IMR-90 (cell line): Measurements from ENCODE around the gene ISG20. TPM values are rescaled to one million over a fixed set of nuclear protein-coding genes. Genes with fewer than 3 reads are reported as not detected.

Experiments used
- ATAC-seq: fragments of 200-7000 bp; cut with Tn5 transposase; 2 replicates; pipeline ENCODE4 v1.9.1; 2020; ENCODE audit warnings: low read depth, mild to moderate bottlenecking, moderate library complexity
- BruUV-seq: library from RNA; stranded (reverse); fragments of 400-500 nt; replicated peaks from 2 replicates; lab custom pipeline; 2021; lab: Mats Ljungman, UMichigan
- CTCF ChIA-PET: fragments of 300-600 bp; formaldehyde crosslinking; extraction: SDS; loops from one replicate; lab custom pipeline; 2021; ENCODE audit warnings: antibody characterized with exemption; lab: Yijun Ruan, JAX
- POLR2A ChIA-PET: fragments of 300-600 bp; sonication (Branson Sonifier 250); formaldehyde crosslinking; loops from one replicate; lab custom pipeline; 2022; ENCODE audit warnings: antibody characterized with exemption; ENCODE audit not compliant: unreplicated experiment; lab: Charles Lee
- DNase-seq: peaks from one replicate; pipeline ENCODE4 v3.0.0; 2013
- H2AFZ ChIP-seq: replicated peaks from 2 replicates; pipeline ENCODE3; 2013; ENCODE audit warnings: low read length, mild to moderate bottlenecking; ENCODE audit not compliant: poor library complexity
- H2AK5ac ChIP-seq: 2 replicates; pipeline ENCODE4 v1.6.1; 2013; ENCODE audit warnings: low read depth, low read length, inconsistent platforms
- H2AK9ac ChIP-seq: replicated peaks from 2 replicates; pipeline ENCODE3; 2013; ENCODE audit warnings: mild to moderate bottlenecking, low read depth, low read length, moderate library complexity; ENCODE audit not compliant: poor library complexity
- H2BK120ac ChIP-seq: 2 replicates; pipeline ENCODE4 v1.6.1; 2013; ENCODE audit warnings: low read depth, low read length, inconsistent platforms
- H2BK15ac ChIP-seq: 3 replicates; pipeline ENCODE4 v1.6.1; 2013; ENCODE audit warnings: low read depth, low read length, inconsistent platforms
- H2BK20ac ChIP-seq: 2 replicates; pipeline ENCODE4 v1.6.1; 2013; ENCODE audit warnings: low read depth, mild to moderate bottlenecking, inconsistent platforms, low read length, moderate library complexity
- H2BK5ac ChIP-seq: 2 replicates; pipeline ENCODE4 v1.6.1; 2013; ENCODE audit warnings: mild to moderate bottlenecking, low read depth, low read length, inconsistent platforms; ENCODE audit not compliant: poor library complexity, severe bottlenecking
- H3K14ac ChIP-seq: replicated peaks from 2 replicates; pipeline ENCODE4 v1.6.1; 2013; ENCODE audit warnings: low read depth, low read length, inconsistent platforms
- H3K18ac ChIP-seq: 2 replicates; pipeline ENCODE4 v1.6.1; 2013; ENCODE audit warnings: low read depth, low read length, control low read depth
- H3K23ac ChIP-seq: 2 replicates; pipeline ENCODE4 v1.6.1; 2013; ENCODE audit warnings: low read depth, low read length, inconsistent platforms
- H3K27ac ChIP-seq: 2 replicates; pipeline ENCODE4 v1.5.1; 2013; ENCODE audit warnings: mild to moderate bottlenecking, control low read depth, low read length; ENCODE audit not compliant: insufficient read depth
- H3K27me3 ChIP-seq: 2 replicates; pipeline ENCODE4 v1.6.1; 2013; ENCODE audit warnings: low read length; ENCODE audit not compliant: control insufficient read depth, insufficient read depth
- H3K36me3 ChIP-seq: 2 replicates; pipeline ENCODE4 v1.6.1; 2013; ENCODE audit warnings: low read length, mixed read lengths; ENCODE audit not compliant: control insufficient read depth, insufficient read depth
- H3K4ac ChIP-seq: 2 replicates; pipeline ENCODE4 v1.6.1; 2013; ENCODE audit warnings: low read depth, low read length, inconsistent platforms
- H3K4me1 ChIP-seq: 2 replicates; pipeline ENCODE4 v1.6.1; 2013; ENCODE audit warnings: low read length, mixed read lengths; ENCODE audit not compliant: control insufficient read depth, insufficient read depth
- H3K4me2 ChIP-seq: 2 replicates; pipeline ENCODE4 v1.6.1; 2013; ENCODE audit warnings: low read depth, mild to moderate bottlenecking, control low read depth, low read length, moderate library complexity
- H3K4me3 ChIP-seq: 2 replicates; pipeline ENCODE4 v1.5.1; 2013; ENCODE audit warnings: low read depth, mild to moderate bottlenecking, control low read depth, low read length, moderate library complexity; ENCODE audit not compliant: insufficient read depth
- H3K56ac ChIP-seq: 2 replicates; pipeline ENCODE4 v1.6.1; 2013; ENCODE audit warnings: low read length, inconsistent platforms; ENCODE audit not compliant: insufficient read depth; ENCODE audit errors: extremely low read depth
- H3K79me1 ChIP-seq, 2 experiments: 2 replicates each; pipeline ENCODE4 v1.6.1; 2013; ENCODE audit warnings: low read length in 2 of 2, inconsistent platforms in 1 of 2, low read depth in 1 of 2
- H3K9ac ChIP-seq: 2 replicates; pipeline ENCODE4 v1.6.1; 2013; ENCODE audit warnings: low read depth, low read length, control low read depth
- H3K9me1 ChIP-seq: 2 replicates; pipeline ENCODE4 v1.6.1; 2013; ENCODE audit warnings: low read length, inconsistent platforms; ENCODE audit not compliant: insufficient read depth
- H3K9me3 ChIP-seq: 2 replicates; pipeline ENCODE4 v1.6.1; 2013; ENCODE audit warnings: low read length; ENCODE audit not compliant: control insufficient read depth, insufficient read depth
- H4K20me1 ChIP-seq: 2 replicates; pipeline ENCODE4 v1.6.1; 2013; ENCODE audit warnings: low read length, inconsistent platforms; ENCODE audit not compliant: insufficient read depth
- H4K5ac ChIP-seq: 2 replicates; pipeline ENCODE4 v1.6.1; 2013; ENCODE audit warnings: mild to moderate bottlenecking, low read depth, low read length, control low read depth
- H4K8ac ChIP-seq, 2 experiments: 2 replicates each; pipeline ENCODE4 v1.6.1; 2013; ENCODE audit warnings: low read depth in 2 of 2, low read length in 2 of 2, control low read depth in 1 of 2, inconsistent platforms in 1 of 2
- H4K91ac ChIP-seq: 2 replicates; pipeline ENCODE4 v1.6.1; 2013; ENCODE audit warnings: low read depth, low read length, inconsistent platforms; ENCODE audit not compliant: insufficient read depth
- CEBPB ChIP-seq: IDR thresholded peaks from 2 replicates; pipeline ENCODE4 v1.6.1; 2012; ENCODE audit warnings: low read depth, low read length, improper control_type of control experiment
- MAZ ChIP-seq: IDR thresholded peaks from 2 replicates; pipeline ENCODE4 v1.6.1; 2012; ENCODE audit warnings: low read depth, mild to moderate bottlenecking, low read length, improper control_type of control experiment, moderate library complexity, borderline replicate concordance
- RCOR1 ChIP-seq: IDR thresholded peaks from 2 replicates; pipeline ENCODE4 v1.6.1; 2012; ENCODE audit warnings: mild to moderate bottlenecking, low read length, improper control_type of control experiment; ENCODE audit not compliant: insufficient replicate concordance
- WGBS, 2 experiments: methylation state at CpG; one replicate each; pipeline versions ENCODE4 v1.1.5 to v1.1.7; 2013; ENCODE audit warnings: missing lambda C conversion rate in 2 of 2; ENCODE audit not compliant: insufficient read length in 1 of 2; ENCODE audit errors: extremely low coverage in 2 of 2; 5-methylcytosine and 5-hydroxymethylcytosine counted together
- dilution Hi-C: fragments of 300-500 bp; cut with HindIII; formaldehyde crosslinking; loops from one replicate; pipeline ENCODE4 v1.14.3; 2018; ENCODE audit warnings: low sequenced_read_pairs; ENCODE audit not compliant: unreplicated experiment
- in situ Hi-C: fragments of 300-500 bp; cut with MboI; formaldehyde crosslinking; loops from 3 replicates; pipeline ENCODE4 v1.14.3; 2019; ENCODE audit warnings: low sequenced_read_pairs, inconsistent platforms, mixed read lengths
- intact Hi-C: fragments of 100-400 bp; cut with micrococcal nuclease; formaldehyde crosslinking; loops from 2 replicates; pipeline ENCODE4 v1.10.0; 2022
- polyA plus RNA-seq, 3 experiments: library from polyadenylated mRNA; depleted of rRNA; stranded (reverse); fragments of >200 nt; gene quantifications; 2 replicates each; pipeline ENCODE4 v1.2.3, GENCODE V29; 2012; ENCODE audit warnings: low replicate concordance in 1 of 3
- total RNA-seq: library from RNA; depleted of rRNA; stranded (reverse); fragments of >200 nt; gene quantifications from 2 replicates; pipeline ENCODE4 v1.2.3, GENCODE V29; 2012

Gene ISG20
- total and polyA plus RNA-seq, 2 of the 4 experiments (the other 2 are of a cell fraction) = 0.72 to 1.2 TPM

DNA sequence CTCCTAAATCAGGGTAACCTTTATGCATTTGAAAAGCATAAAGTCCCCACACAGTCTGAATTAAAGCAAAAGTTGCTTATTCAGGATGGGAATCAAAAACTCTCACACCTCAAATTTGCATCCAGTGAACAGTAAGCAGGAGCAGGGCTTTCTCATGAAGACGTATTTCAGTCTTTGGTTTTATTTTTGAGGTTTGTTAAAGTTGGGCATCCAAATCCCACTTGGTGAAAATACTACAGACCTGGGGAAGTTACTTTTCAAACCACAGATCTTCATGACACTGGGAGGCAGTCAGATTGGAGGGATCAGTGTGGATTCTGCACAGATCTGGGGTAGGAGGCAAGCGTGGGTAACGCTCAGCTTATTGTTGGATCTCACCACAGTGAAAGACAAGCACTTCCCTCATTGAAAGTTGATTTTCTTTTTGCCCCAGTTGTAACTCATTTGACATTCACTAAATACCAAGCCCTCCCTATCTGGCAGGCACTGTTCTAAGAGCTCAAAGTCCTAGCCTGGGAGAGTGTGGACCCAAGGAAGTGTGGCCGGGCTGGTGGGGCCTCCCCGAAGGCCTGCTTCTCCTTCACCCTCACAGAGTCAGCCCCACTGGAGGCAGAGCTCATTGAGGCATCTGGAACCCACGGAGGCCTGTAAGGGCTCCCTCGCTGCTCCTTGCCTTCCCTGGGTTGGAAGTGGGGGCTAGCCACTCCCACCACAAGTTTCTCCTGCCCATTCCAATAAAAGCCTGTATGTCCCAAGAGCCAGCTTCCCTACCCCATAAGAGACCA is 783 bp upstream of the ISG20 start:
- H2AFZ ChIP-seq = peak overlapping the region; percentile 90
- H3K4me2 ChIP-seq = peak overlapping the region; percentile 45
- H3K27ac ChIP-seq = peak overlapping the region; percentile 87
- ChIA-PET POLR2A (interaction anchor here (0.6 to 1.1 kb wide), 3 partner anchors 9 to 16 kb away, joined by 3 to 4 read pairs (median 4); no protein-coding TSS in a partner anchor), CTCF (interaction anchor here (0.7 to 1.4 kb wide), 2 partner anchors 12 to 171 kb away, joined by 3 to 4 read pairs; partner anchors contain the start of genes MRPL46 and MRPS11)
- peak overlapping the region; percentile 87 for H2AK5ac ChIP-seq
- peak overlapping the region; percentile 41 for H3K9ac ChIP-seq
- peak overlapping the region; percentile 46; the same call in 2 of the 3 replicates for H2BK15ac ChIP-seq
- peak overlapping the region; percentile 45; the same call in 1 of the 2 replicates for H2BK120ac ChIP-seq
- H4K8ac ChIP-seq = peak overlapping the region in 1 of 2 experiments; percentile 55; a peak in 2 of 4 replicates
- H3K27me3 ChIP-seq = no peaks in the 10 kb centered on the region
- H4K5ac ChIP-seq = peak overlapping the region; percentile 23
- H4K20me1 ChIP-seq = peaks cover 21% of the 10 kb centered on the region
- intact Hi-C loops = no loop called here
- H2BK20ac ChIP-seq = peak overlapping the region; percentile 65; the same call in 1 of the 2 replicates
- peak overlapping the region; percentile 74 for H3K14ac ChIP-seq
- WGBS, 2 experiments = no CpG with 5 or more reads among the region's 7 CpGs
- peak overlapping the region; percentile 14 for H3K18ac ChIP-seq
- ATAC-seq = peak; percentile 26
- H3K4me1 ChIP-seq = peaks cover 18% of the 10 kb centered on the region
- in situ Hi-C loops = no loop called here
- peak overlapping the region; percentile 89; the same call in 1 of the 2 replicates for H3K23ac ChIP-seq
- H4K91ac ChIP-seq = peak overlapping the region; percentile 58
- DNase-seq = no peak
- H3K56ac ChIP-seq = no peak overlapping the region
- peaks cover 11% of the 10 kb centered on the region for H3K9me1 ChIP-seq
- no TSS peak for BruUV-seq
- dilution Hi-C loops = no loop called here
- H2AK9ac ChIP-seq = peak overlapping the region; percentile 97
- H3K9me3 ChIP-seq = no peaks in the 10 kb centered on the region
- H3K4ac ChIP-seq = peak overlapping the region; percentile 85
- no peak for TF ChIP-seq CEBPB
- no peak for TF ChIP-seq RCOR1
- no peak for TF ChIP-seq MAZ
- peaks cover 3% of the 10 kb centered on the region for H3K36me3 ChIP-seq
- H3K4me3 ChIP-seq = peak overlapping the region; percentile 44; the same call in 1 of the 2 replicates
- H3K79me1 ChIP-seq = peaks cover 4 to 49% of the 10 kb centered on the region in 2 experiments
- peak overlapping the region; percentile 90 for H2BK5ac ChIP-seq
